Hematopoietic multipotent progenitor cell treated with erythropoietin and hydrocortisone succinate and interleukin-3 and kit ligand, for 17 days (in vitro differentiated cells): ENCODE results near the gene DCTN4.
A peak's percentile ranks its signal among the peaks of the same experiment; 100 is the strongest.
"Not testable (repeated sequence)": the region's sequence is repeated elsewhere in the genome, so short reads cannot be mapped to it uniquely, and the experiment has no call there.

Experiments used
- DNase-seq: peaks from one replicate; pipeline ENCODE4 v3.0.0-alpha.2; 2015; ENCODE audit warnings: low spot score

Gene DCTN4

DNA sequence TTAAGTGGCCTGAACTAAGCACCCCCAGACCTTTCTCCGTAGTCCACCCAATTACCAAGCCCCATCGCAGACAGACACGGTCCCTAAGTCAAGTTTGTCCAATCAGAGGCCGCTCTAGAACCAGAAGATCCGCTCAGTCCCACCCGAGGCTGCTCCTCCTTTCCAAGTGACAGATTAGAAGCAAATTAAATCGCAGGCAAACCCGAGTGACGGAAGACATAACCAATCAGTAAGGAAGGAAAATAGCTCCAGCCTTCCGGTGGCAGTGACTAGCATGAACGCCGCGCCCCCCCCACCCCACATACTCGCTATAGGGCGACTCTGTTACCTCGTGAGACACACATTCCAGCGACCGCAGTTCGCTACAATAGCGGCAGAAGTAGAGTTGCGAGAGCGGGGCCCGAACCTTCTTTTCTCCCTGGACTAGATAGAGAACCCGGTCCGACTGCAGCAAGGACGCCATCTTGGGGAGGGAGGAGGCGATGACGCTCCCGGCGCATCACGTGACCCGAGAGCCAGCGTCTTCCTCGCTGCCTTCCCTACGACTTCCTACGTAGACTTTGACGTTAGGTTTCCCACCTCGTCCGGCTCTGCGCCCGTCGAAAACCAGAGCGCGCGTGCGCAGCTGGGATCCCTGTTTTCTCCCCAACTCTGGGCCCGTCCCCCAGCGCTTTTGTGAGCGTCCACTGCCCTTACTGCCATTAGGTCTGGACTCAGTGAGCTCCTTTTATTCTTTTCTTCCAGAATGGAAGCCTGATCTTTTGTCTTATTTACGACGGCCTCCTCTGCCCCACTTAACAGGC lies at the start of gene DCTN4:
DCTN4 (minus strand) TSS at position 487 of the 803 bp plus-strand sequence; CDS start at position 463, 24 bp downstream.
- peak; percentile 98 for DNase-seq

DNA sequence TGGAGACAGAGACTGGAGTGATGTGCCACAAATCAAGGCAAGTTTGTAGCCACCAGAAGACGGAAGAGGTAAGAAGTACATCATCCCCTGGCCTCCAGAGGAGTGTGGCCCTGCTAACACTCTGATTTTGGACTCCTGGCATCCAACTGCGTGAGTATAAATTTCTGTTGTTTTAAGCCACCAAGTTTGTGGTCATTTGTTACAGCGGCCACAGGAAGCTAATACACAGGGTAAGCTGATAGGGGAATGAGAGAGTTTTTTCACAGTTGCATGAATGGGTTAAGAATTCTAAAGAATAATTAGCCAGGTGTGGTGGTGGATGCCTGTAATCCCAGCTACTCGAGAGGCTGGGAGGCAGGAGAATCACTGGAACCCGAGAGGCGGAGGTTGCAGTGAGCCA lies 45.6 kb upstream of the DCTN4 start:
- DNase-seq = no peak

DNA sequence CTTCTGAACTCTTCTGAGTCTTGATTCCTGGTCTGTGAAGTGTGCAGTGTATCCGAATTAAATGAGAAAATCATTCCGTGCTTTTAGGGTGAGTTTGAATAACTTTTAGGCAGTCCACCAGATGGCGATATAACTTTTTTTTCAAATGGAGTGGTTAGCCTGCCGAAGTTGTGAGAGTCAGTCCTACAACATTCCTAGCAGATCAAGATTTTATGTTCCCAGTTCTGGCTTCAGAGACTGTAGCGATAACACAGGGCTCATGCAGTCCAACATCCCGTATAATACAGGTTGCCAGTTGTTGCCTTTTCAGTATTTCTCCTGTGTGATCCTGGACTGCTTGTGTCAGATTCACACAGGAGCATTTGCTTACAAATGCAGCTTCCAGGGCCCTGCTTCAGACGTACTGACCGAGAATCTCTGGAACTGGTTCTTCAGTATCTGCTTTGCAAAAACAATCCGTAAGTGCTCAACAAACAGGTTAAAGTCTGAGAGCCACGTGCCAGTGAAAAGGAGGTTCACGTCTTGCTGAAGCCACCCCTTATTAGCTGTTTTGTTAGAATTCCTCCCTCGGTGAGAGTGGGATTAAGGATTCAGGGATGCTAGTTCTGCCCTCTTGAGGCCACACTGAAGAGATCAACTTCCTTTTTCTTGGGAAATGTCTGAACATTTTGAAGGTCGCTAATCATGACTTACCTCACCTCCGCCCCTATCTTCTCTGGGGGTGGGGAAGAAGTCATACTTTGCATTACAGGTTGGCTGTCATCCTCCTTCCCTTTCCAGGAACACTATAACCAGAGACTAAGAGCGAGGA lies 42.5 kb upstream of the DCTN4 start:
- peak; percentile 47 for DNase-seq

DNA sequence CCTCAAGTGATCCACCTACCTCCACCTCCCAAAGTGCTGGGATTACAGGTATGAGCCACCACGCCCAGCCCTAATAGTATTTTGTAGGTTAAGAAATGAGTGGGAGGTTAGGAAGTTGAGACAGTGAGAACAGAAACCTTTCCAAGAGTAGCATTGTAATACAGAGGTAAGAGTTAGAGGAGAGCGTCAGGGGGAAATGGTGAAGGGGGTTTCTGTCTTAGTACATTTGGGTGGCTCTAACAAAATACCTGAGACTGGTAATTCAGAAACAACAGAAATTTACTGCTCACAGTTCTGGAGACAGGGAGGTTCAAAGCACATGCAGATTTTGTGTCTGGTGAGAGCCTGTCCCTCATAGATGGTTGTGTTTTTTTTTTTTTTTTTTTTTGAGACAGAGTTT lies 38.6 kb upstream of the DCTN4 start:
- DNase-seq = no peak

DNA sequence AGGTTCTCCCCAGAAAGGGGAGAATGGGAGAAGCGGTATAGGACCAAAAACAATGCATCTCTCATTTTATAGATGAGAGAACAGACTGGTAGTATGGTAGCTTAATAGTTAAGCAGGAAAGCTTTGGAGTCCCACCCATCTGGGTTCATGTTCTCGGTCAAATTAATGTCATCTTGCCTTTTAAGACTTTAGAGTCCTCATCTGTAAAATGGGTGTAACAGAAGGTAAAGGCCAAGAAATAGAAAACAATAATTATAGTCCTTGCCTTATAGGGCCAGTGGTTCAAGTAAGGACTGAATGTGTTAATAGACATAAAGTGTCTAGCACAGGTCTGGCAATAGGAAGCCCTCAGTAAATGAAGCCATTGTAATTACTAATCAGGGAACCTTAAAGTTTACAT lies 36.1 kb upstream of the DCTN4 start:
- DNase-seq = no peak

DNA sequence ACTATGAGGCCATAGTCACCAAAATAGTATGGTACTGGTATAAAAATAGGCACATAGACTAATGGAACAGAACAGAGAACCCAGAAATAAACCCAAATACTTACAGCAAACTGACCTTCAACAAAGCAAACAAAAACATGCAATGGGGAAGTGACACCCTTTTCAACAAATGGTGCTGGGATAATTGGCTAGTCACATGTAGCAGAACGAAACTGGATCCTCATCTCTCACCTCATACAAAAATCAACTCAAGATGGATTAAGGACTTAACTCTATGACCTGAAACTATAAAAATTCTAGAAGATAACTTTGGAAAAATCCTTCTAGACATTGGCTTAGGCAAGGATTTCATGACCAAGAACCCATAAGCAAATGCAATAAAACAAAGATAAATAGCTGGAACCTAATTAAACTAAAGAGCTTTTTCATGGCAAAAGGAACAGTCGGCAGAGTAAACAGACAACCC lies 34.6 kb upstream of the DCTN4 start:
- not testable (repeated sequence) for DNase-seq

DNA sequence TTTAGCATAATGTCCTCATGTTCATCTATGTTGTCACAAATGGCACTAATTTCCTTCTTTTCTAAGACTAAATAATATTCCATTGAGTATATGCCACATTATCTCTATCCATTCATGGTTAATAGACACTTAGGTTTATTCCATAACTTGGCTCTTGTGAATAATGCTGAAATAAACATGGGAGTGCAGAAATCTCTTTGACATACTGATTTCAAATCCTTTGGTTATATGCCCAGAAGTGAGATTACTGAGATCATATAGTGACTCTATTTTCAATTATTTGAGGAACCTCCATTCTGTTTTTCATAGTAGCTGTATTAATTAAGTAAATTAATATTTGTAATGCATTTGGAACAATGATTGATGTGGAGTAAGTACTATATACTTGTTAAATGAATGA lies 32.7 kb upstream of the DCTN4 start:
- no peak for DNase-seq

DNA sequence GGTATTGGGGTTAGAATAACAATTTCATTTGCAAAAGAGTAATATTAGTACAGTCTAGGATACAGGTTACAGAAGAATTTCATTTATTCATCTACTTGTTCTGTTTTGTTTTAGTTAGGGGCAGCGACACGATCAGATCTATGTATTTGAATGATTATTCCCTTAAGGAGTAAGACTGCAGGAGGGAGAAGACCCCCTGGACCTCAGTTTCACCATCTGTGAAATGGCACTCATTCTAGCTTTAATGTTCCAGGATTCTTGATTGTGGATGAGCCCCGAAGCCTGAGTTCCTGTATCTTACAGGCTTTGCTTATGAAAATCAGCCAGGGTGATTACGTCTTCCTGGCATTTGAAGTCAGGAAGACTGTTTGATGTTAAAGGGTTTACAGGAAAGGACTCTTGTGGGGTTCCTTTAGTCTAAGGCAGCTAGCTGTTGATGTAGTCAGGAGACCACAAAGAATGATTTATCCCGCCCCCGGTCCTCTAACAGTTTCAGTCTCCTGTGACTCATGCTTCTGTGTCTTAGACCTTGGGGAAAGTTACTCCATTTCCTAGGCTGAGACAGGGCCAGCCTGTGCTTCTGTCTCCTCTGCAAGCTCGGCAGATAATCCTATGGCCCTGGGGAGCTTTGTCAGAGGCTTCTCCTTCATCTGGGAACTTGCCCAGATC lies 31.3 kb upstream of the DCTN4 start:
- DNase-seq = no peak

DNA sequence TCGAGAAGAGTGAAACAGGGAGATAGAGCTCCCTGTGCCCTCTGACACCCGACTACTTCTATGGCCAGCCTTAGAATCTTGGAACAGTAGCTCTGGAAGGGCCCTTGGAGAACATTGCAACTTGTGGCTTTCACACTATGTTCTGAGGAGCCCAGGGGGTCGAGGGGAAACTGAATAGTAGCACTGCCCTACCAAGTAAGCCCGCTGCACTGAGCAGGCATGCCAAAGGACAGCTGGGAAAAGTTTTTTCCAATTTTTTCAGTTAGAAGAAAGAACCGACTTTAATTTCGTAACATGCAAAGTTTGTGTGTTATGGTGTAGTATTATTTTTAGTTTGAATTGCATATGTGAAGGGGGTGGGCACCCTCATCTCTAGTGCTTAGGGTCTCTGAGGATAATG lies 30.6 kb upstream of the DCTN4 start:
- no peak for DNase-seq

DNA sequence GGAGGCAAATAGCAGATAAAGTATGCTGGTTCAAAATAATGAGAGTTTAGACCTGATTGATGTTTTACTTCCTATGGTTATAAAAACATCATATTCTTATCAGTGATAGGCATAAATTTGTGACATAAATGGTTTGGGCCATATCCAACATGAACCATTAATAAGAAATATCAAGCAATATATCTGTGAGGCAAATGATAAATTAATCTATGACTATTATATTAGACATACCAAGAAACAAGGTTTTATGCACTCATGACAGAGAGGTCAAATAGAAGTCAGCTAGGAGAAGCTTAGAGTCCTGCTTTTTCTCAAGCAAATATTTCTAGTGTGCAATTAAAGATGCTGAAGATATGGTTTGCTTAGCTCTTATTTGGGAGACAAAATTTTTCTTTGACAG lies 30.2 kb upstream of the DCTN4 start:
- no peak for DNase-seq

DNA sequence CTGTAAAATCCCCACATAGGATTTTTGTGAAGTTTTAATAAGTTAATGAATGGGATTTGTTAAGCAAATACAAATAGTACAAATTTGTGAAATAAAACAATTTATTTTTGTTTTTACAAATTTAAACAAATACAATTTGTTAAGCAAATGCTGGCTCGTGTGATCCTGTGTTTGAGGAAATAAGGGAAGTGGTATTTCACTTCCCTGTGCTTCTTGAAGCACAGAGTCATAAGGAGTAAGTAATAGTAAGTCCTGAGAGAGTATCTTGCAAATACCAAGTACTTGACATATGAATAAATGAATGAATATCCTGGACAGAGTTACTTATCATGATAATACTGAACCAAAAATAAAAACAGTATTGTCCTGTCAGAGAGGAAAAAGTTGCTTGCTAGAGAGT lies 28.8 kb upstream of the DCTN4 start:
- no peak for DNase-seq

DNA sequence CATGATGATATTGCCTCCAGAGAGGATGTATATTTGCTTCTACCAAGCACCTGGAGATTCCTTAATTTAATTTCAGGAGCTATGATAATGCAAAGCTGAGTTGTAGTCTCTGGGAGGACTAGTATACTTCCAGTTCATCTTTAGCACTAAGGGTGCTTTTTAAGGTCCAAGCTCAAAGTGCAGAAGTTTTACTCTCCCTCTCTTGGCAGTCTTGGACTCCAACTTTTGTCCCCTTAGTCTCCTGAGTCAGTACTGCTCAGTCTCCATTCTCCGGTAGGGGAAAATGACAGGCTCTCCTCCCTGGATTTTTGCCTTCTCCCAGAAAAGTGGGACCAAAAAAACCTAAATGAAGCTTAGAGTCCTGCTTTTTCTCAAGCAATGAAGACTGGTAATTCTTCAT lies 28.1 kb upstream of the DCTN4 start:
- no peak for DNase-seq

DNA sequence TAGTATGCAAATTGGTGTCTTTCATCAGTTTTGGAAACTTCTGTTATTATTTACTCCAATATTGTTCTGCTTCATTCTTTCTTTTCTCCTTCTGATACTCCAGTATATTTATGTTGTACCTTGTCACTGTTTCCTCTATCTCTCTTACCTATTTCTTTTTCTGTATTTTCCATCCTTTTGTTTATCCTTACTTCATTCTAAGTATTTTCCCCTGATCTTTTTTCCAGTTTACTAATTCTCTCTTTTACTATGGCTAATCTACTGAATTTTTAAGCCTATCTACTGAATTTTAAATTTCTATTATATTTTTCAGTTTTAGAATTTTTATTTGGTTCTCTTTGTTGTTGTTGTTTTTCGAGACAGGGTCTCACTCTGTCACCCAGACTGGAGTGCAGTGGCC lies 27.1 kb upstream of the DCTN4 start:
- no peak for DNase-seq

DNA sequence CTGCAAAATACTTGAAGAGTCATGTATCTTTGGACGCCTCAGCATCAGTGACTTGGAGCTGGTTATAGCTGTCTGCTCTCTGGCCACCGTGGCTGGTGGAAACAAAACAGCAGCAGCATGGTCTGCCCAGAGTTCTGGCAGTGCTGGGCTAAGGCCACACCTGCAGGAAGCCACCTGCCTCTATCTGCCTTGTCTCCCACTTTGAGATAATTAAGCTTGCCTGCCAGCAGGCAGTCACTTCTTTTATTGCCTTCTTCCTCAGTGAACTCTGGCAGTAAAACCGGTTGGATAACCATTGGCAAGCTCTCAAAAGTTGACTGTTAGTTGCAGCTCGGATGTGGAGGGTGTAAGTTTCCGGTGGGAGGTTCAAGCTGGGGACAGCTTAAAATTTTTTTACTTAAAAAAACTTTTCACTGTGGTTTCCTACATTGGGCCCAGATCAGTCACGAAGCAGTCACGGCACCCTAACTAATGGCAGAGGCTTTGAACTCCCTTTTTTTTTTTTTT lies 24.7 kb upstream of the DCTN4 start:
- no peak for DNase-seq

DNA sequence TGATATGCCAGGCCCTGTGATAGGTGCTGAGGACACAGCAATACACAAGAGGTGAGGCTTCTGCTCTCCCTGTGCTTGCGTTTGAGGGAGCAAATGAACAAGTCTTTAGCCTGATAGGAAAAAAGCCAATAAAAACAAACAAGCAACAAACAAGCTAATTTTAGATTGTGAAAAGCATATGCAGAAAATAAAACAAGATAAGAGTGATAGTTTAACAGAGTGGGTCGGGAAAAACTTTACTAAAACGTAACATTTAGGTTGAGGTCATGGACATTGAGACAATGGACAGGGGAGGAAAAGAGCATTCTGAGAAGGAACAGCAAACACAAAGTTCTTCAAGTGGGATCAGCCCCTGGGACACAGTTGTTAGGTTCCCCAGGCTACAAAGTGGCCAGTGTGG lies 24.0 kb upstream of the DCTN4 start:
- no peak for DNase-seq

DNA sequence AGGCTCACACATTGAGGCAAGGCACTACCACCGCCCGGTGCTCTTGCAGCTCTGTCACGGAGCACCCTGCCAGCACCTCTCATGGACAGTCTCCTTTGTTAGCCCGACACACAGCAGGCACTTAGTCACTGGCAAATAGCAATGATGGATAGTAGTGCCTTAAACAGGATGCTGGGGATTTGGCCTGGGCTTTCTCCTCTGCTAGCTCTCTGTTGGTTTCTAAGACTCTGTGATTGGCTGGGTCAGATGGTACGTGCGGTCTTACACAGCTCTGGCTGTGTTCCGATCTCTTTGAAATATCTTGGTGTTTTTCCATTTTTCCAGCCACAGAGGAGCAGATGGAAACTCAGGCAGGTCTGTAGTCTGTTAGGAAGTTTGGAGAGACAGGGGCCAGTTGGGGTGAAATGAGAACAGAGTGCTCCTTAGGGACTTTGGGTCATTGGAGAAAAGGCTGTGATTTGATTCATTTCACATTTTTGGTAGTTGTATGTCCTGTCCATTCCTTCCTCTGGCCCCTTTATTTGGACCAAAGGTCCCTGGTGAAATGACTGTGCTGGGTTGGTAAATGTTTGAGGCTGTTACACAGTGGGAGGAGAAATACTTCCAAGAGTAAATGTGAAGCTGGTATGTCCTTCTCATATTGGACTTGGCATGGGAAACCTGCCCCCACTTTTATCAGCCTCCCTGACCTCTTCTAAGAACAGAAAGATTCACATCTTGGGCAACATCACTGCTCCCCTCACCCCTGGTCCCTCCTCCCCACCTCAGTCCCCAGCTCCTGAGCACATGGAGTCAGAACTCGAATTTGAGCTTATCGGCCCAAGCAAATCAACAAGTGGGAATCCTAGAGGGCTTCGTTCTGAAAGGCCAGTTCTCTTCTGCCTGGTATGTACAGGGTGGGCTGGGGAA lies 23.1 kb upstream of the DCTN4 start:
- DNase-seq = no peak

DNA sequence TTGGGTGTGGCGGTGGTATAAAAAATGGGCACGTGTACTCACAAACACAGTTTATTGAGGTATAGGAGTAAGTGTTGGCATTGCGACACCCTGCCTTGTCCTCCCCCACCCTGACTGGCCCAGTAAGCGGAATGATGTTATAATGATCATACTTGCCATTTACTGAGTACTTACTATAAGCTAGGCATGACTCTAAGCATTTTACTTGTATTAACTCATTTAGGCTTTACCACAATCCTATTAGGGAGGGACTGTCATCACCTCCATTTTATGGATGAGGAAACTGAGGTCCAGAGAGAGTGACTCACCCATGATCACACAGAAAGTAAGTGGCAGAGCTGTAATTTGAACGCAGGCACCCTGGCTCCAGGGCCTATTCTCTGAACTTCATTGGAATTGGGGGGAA lies 22.0 kb upstream of the DCTN4 start:
- DNase-seq = no peak

DNA sequence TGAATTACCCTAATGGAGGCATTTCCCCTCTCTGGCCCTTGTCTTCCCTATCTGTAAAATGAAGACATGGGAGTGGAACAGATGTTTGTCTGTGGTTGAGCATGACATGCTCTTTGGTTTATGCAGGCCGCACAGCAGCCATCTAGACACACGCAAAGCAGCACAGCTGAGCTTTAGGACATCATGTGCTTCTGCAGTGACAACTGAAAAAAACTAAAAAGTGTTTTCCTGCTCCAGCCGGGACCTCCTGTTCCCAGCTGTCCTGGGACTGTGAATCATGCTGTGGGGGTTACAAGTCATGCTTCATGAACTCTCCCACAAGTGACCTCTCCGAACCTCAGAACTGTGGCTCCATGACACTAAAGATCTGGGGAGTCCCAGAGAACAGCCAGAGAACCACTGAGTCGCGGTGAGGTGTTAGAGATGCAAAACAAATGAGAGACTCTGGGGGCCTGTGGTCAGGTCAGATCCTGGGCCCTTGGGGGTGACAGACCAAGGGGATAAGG lies 21.4 kb upstream of the DCTN4 start:
- no peak for DNase-seq

DNA sequence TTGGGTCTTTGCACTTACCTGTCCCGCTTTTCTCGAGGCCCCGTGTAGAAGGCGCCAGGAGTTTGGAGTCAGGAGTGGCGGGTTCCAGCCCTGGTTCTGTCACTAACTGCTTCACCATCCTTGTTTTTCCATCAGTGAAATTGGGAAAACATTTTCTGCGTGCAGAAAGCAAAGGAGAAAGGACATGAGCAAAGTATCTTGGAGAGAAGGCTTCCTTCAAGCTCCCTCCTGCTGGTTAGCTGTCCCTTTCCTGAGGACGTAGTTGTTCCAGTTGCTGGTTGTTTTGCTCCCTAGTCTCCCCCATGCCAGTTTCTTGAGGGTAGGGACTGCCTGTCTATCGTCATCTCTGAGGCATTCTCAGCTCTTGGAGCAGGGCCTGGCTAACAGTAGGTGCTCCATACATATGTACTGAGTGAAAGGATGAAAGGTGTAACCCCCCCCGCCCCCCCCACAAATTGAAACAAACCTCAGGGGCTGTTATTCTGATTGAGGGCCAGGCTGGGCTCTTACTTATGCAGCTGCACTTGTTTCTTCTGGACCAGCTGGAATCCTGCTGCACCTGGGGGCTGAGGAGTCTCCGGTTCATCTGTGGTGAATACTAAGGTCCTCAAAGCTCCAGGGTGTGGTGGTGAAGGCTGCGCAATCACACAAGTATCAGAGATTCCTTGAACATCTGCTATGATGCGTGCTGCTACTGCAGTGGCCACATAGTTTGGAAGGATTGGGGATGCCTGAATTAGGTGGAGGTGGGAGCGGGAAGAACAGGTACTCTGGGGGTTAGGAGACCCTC lies 20.8 kb upstream of the DCTN4 start:
- no peak for DNase-seq
